Activated naive CD4-positive, alpha-beta T cell treated with anti-CD3 and anti-CD28 coated beads for 36 hours (primary cell): ENCODE results near the gene COG1. TPM values are rescaled to one million over a fixed set of nuclear protein-coding genes. Genes with fewer than 3 reads are reported as not detected.

ENCODE experiments used
- CTCF ChIA-PET: fragments of 350-600 bp; sonication (Branson Sonifier 250); formaldehyde crosslinking; loops from one replicate; lab custom pipeline; 2021; ENCODE audit warnings: antibody characterized with exemption; lab: Charles Lee
- DNase-seq: peaks from one replicate; pipeline ENCODE4 v3.0.0-alpha.2; 2020
- H3K27ac Mint-ChIP-seq: one replicate; pipeline ENCODE4 v1.8.0; 2021; ENCODE audit warnings: mild to moderate bottlenecking, mixed read lengths
- H3K27me3 Mint-ChIP-seq: one replicate; pipeline ENCODE4 v1.8.0; 2021; ENCODE audit warnings: low read depth, mixed read lengths
- H3K36me3 Mint-ChIP-seq: one replicate; pipeline ENCODE4 v1.8.0; 2021; ENCODE audit warnings: low read depth, mixed read lengths
- H3K4me1 Mint-ChIP-seq: one replicate; pipeline ENCODE4 v1.8.0; 2021; ENCODE audit warnings: low read depth, mixed read lengths
- H3K4me3 Mint-ChIP-seq: one replicate; pipeline ENCODE4 v1.8.0; 2021; ENCODE audit warnings: mild to moderate bottlenecking, moderate library complexity, mixed read lengths
- H3K9me3 Mint-ChIP-seq: one replicate; pipeline ENCODE4 v1.8.0; 2021; ENCODE audit warnings: mixed read lengths
- intact Hi-C: fragments of 100-400 bp; cut with micrococcal nuclease; formaldehyde crosslinking; loops from one replicate; pipeline ENCODE4 v1.15.1; 2023
- total RNA-seq, 2 experiments: library from RNA; stranded (reverse); gene quantifications; one replicate each; pipeline ENCODE4 v1.2.3, GENCODE V29; 2021

The COG1 gene
- total RNA-seq, 2 experiments from 2014 or later: 31.4 to 32.1 TPM

DNA sequence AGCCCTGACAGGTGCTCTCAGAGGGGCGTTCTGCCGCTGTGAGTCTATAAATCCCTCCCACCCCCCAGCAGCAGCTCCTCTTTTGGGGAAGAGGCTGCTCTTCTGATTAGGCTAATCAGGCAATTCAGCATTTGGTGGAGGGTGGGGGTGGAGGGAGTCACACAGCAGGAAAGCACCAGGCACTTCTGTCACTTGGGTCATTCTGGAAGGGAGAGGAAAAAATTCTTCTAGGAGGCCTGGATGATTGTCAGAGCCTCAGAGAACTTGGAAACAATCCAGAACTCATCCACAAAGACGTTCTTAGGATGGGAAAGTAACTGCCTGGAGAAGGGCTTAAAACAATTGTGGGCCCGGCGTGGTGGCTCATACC, 35.3 kb upstream of the COG1 start:
- no peak for DNase-seq
- CTCF ChIA-PET: interaction anchor here (1.8 to 3.6 kb wide), 6 partner anchors 14 to 600 kb away, joined by 3 to 62 read pairs (median 8); no protein-coding TSS in a partner anchor
- Mint-ChIP-seq H3K9me3 (no peaks in the 10 kb centered on the region), H3K4me1 (peaks cover 3% of the 10 kb centered on the region), H3K4me3 (no peak overlapping the region), H3K27ac (no peak overlapping the region), H3K36me3 (no peaks in the 10 kb centered on the region), H3K27me3 (peaks cover 16% of the 10 kb centered on the region)
- intact Hi-C loops: no loop called here

- CTCF ChIA-PET: interaction anchor here (1.1 to 3.6 kb wide), 4 partner anchors 13 to 598 kb away, joined by 3 to 62 read pairs (median 4); no protein-coding TSS in a partner anchor
- H3K27me3 Mint-ChIP-seq: peaks cover 22% of the 10 kb centered on the region
- no peaks in the 10 kb centered on the region for H3K9me3 Mint-ChIP-seq
- intact Hi-C loops: no loop called here
- H3K27ac Mint-ChIP-seq: no peak overlapping the region
- H3K36me3 Mint-ChIP-seq: no peaks in the 10 kb centered on the region
- no peak for DNase-seq
- H3K4me1 Mint-ChIP-seq: peaks cover 2% of the 10 kb centered on the region
- H3K4me3 Mint-ChIP-seq: no peak overlapping the region
Measured at GRCh38 chr17:73158133-73158532, 34.7 kb upstream of the COG1 start.

DNA sequence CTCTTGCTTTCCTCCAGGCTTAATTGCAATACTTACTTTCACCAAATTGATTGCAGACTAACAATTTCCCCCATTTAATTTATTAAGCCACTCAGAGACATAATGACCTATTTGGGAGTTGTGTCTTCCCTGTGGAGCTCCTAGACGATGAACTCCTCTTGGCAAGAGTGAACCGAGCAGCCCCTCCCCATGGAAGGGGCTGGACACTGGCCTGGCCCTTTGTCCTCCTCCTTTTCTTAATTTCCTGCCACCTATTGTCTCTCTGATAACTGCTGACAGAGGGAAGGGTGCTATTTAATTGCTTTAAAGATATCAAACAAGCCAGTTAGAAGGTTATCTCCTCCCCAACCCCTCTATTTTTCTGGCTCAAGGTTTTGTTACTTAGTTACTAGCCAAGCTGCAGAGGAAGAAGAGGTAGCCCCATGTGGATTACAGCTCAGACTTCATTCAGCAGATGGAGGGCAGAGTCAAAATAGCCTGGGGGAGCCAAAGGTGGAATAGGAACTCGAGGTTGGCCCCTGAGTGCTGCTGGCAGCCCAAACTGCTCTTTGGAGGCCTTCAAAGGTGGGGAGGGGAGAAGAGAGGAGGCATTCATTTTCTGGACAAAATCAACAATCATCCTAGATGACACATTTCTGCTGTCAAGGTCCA, 31.8 kb upstream of the COG1 start:
- peaks cover 48% of the 10 kb centered on the region for H3K27me3 Mint-ChIP-seq
- peaks cover 11% of the 10 kb centered on the region for H3K4me1 Mint-ChIP-seq
- no peak for DNase-seq
- H3K4me3 Mint-ChIP-seq: no peak overlapping the region
- intact Hi-C loops: no loop called here
- CTCF ChIA-PET: interaction anchor here (0.6 to 2.0 kb wide), 3 partner anchors 28 to 434 kb away, joined by 3 to 5 read pairs (median 3); no protein-coding TSS in a partner anchor
- no peaks in the 10 kb centered on the region for H3K36me3 Mint-ChIP-seq
- peak overlapping the region; percentile 19 for H3K27ac Mint-ChIP-seq
- no peaks in the 10 kb centered on the region for H3K9me3 Mint-ChIP-seq

- intact Hi-C loops: no loop called here
- Mint-ChIP-seq H3K4me1 (peaks cover 20% of the 10 kb centered on the region), H3K4me3 (no peak overlapping the region), H3K9me3 (no peaks in the 10 kb centered on the region), H3K36me3 (no peaks in the 10 kb centered on the region), H3K27me3 (peaks cover 63% of the 10 kb centered on the region), H3K27ac (no peak overlapping the region)
- DNase-seq: no peak
- CTCF ChIA-PET: interaction anchor here (1.0 to 5.4 kb wide), 3 partner anchors 177 to 604 kb away, joined by 4 to 44 read pairs (median 6); no protein-coding TSS in a partner anchor
Measured at GRCh38 chr17:73163043-73163442, 29.8 kb upstream of the COG1 start.

- H3K9me3 Mint-ChIP-seq: no peaks in the 10 kb centered on the region
- H3K27me3 Mint-ChIP-seq: peaks cover 67% of the 10 kb centered on the region
- no peak overlapping the region for H3K27ac Mint-ChIP-seq
- DNase-seq: no peak
- H3K4me1 Mint-ChIP-seq: peaks cover 20% of the 10 kb centered on the region
- CTCF ChIA-PET: interaction anchor here (0.7 to 5.4 kb wide), 5 partner anchors 9 to 447 kb away, joined by 3 to 44 read pairs (median 3); no protein-coding TSS in a partner anchor
- no peaks in the 10 kb centered on the region for H3K36me3 Mint-ChIP-seq
- intact Hi-C loops: no loop called here
- H3K4me3 Mint-ChIP-seq: peak overlapping the region; percentile 41
Measured at GRCh38 chr17:73165616-73166404, 27.0 kb upstream of the COG1 start.

DNA sequence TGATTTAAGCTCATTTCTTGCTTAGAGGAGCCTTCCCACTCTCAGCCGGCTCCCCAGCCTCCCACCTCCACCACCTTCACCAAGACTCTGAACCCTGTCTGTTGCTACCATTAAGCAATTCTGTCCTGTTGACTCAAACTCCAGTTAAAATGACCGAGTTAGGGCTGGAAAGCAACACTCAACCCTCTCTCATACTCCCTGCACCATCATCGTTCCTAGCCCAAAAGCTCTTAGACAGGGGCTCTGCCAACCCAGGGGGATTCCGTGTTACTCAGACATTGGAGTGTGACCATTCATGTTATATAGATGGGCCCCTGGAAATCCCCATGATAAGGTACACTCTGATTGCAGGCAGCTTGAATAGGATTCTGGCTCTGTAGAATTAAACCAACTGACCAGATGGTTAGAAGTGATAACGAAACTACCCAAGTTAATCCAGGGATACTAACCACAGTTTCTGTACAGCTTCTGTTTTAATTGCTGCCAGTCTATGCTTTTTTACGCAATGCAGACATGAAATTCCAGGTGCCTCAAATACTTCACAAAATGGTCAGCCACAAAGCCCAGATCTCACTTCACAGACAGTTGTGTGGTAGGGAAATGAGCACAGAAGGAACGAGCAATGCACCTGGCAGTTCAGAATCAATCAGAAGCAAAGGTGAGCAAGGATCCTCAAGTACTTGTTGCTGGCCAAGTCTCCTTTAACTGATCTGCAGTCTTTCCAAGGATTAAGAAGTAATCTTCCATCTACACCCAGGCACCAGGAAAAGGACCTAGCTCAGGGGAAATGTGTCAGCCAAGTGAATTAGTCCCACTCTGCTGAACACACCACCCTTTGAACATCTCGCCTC, 25.9 kb upstream of the COG1 start:
- CTCF ChIA-PET: interaction anchor here (1.2 to 5.4 kb wide), 3 partner anchors 88 to 440 kb away, joined by 3 to 44 read pairs (median 4); no protein-coding TSS in a partner anchor
- peaks cover 59% of the 10 kb centered on the region for H3K27me3 Mint-ChIP-seq
- peak; percentile 52 for DNase-seq
- H3K27ac Mint-ChIP-seq: no peak overlapping the region
- intact Hi-C loops: no loop called here
- H3K9me3 Mint-ChIP-seq: no peaks in the 10 kb centered on the region
- H3K4me3 Mint-ChIP-seq: peak overlapping the region; percentile 42
- H3K4me1 Mint-ChIP-seq: peaks cover 22% of the 10 kb centered on the region
- no peaks in the 10 kb centered on the region for H3K36me3 Mint-ChIP-seq

GRCh38 chr17:73168667-73169066, 24.2 kb upstream of the COG1 start:
- Mint-ChIP-seq H3K27ac (no peak overlapping the region), H3K36me3 (no peaks in the 10 kb centered on the region), H3K27me3 (peaks cover 46% of the 10 kb centered on the region), H3K4me1 (peaks cover 27% of the 10 kb centered on the region), H3K9me3 (no peaks in the 10 kb centered on the region), H3K4me3 (no peak overlapping the region)
- CTCF ChIA-PET: interaction anchor here (0.7 to 0.9 kb wide), 3 partner anchors 21 to 441 kb away, joined by 3 read pairs; no protein-coding TSS in a partner anchor
- intact Hi-C loops: no loop called here
- no peak for DNase-seq

DNA sequence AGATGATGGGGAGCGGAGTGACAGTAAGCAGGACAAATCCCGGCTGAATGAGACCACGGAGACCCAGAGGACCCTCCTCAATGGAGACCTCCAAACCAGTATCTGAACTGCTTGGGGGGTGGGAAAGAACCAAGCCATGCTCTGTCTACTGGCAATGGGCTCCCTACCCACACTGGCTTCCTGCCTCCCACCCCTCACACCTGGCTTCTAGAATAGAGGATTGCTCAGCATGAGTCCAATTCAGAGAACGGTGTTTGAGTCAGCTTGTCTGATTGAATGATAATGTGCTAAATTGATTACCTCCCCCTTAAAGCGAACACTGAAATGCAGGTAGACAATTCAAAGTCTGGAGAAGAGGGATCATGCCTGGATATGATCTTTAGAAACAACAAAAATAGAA, 22.5 kb upstream of the COG1 start:
- CTCF ChIA-PET: interaction anchor here (1.0 kb wide), 1 partner anchor 445 kb away, joined by 3 read pairs; no protein-coding TSS in a partner anchor
- H3K36me3 Mint-ChIP-seq: no peaks in the 10 kb centered on the region
- peaks cover 23% of the 10 kb centered on the region for H3K4me1 Mint-ChIP-seq
- DNase-seq: no peak
- H3K27me3 Mint-ChIP-seq: peaks cover 31% of the 10 kb centered on the region
- intact Hi-C loops: no loop called here
- H3K9me3 Mint-ChIP-seq: no peaks in the 10 kb centered on the region
- no peak overlapping the region for H3K27ac Mint-ChIP-seq
- H3K4me3 Mint-ChIP-seq: no peak overlapping the region

GRCh38 chr17:73172252-73172651, 20.6 kb upstream of the COG1 start:
- CTCF ChIA-PET: no interaction called here
- intact Hi-C loops: no loop called here
- H3K27me3 Mint-ChIP-seq: peaks cover 16% of the 10 kb centered on the region
- DNase-seq: no peak
- H3K4me1 Mint-ChIP-seq: peaks cover 9% of the 10 kb centered on the region
- H3K27ac Mint-ChIP-seq: no peak overlapping the region
- no peaks in the 10 kb centered on the region for H3K36me3 Mint-ChIP-seq
- H3K9me3 Mint-ChIP-seq: no peaks in the 10 kb centered on the region
- H3K4me3 Mint-ChIP-seq: no peak overlapping the region

- Mint-ChIP-seq H3K4me3 (no peak overlapping the region), H3K27ac (no peak overlapping the region), H3K9me3 (no peaks in the 10 kb centered on the region), H3K27me3 (peaks cover 4% of the 10 kb centered on the region), H3K36me3 (peaks cover 1% of the 10 kb centered on the region), H3K4me1 (peaks cover 7% of the 10 kb centered on the region)
- intact Hi-C loops: no loop called here
- DNase-seq: no peak
- CTCF ChIA-PET: interaction anchor here (1.0 to 2.2 kb wide), 3 partner anchors 18 to 632 kb away, joined by 3 to 9 read pairs (median 3); no protein-coding TSS in a partner anchor
Measured at GRCh38 chr17:73174126-73174525, 18.7 kb upstream of the COG1 start.

- peaks cover 7% of the 10 kb centered on the region for H3K4me1 Mint-ChIP-seq
- H3K4me3 Mint-ChIP-seq: no peak overlapping the region
- no peak for DNase-seq
- H3K9me3 Mint-ChIP-seq: no peaks in the 10 kb centered on the region
- CTCF ChIA-PET: interaction anchor here (0.5 kb wide), 1 partner anchor 14 kb away, joined by 5 read pairs; no protein-coding TSS in a partner anchor
- intact Hi-C loops: no loop called here
- peaks cover 2% of the 10 kb centered on the region for H3K36me3 Mint-ChIP-seq
- no peak overlapping the region for H3K27ac Mint-ChIP-seq
- H3K27me3 Mint-ChIP-seq: no peaks in the 10 kb centered on the region
Measured at GRCh38 chr17:73175962-73176565, 16.8 kb upstream of the COG1 start.
